Left renal cortex interstitium (tissue), 4 donors: ENCODE results near the gene SMG7. TPM values are rescaled to one million over a fixed set of nuclear protein-coding genes. Genes with fewer than 3 reads are reported as not detected.
"Not testable (repeated sequence)": the region's sequence is repeated elsewhere in the genome, so short reads cannot be mapped to it uniquely, and the experiment has no call there.

Experiments
- DNase-seq, 4 donors: peaks; one replicate each; pipeline ENCODE4 v3.0.0-alpha.2; 2013; ENCODE audit warnings: low read depth in 4 of 4, low spot score in 2 of 4, missing footprints in 1 of 4
- polyA plus RNA-seq, 4 donors: library from polyadenylated mRNA; unstranded; fragments of 120-200 nt; gene quantifications; one replicate each; pipeline ENCODE4 v1.2.1, GENCODE V29; 2013; ENCODE audit not compliant: insufficient read length in 4 of 4

SMG7 gene, protein sequence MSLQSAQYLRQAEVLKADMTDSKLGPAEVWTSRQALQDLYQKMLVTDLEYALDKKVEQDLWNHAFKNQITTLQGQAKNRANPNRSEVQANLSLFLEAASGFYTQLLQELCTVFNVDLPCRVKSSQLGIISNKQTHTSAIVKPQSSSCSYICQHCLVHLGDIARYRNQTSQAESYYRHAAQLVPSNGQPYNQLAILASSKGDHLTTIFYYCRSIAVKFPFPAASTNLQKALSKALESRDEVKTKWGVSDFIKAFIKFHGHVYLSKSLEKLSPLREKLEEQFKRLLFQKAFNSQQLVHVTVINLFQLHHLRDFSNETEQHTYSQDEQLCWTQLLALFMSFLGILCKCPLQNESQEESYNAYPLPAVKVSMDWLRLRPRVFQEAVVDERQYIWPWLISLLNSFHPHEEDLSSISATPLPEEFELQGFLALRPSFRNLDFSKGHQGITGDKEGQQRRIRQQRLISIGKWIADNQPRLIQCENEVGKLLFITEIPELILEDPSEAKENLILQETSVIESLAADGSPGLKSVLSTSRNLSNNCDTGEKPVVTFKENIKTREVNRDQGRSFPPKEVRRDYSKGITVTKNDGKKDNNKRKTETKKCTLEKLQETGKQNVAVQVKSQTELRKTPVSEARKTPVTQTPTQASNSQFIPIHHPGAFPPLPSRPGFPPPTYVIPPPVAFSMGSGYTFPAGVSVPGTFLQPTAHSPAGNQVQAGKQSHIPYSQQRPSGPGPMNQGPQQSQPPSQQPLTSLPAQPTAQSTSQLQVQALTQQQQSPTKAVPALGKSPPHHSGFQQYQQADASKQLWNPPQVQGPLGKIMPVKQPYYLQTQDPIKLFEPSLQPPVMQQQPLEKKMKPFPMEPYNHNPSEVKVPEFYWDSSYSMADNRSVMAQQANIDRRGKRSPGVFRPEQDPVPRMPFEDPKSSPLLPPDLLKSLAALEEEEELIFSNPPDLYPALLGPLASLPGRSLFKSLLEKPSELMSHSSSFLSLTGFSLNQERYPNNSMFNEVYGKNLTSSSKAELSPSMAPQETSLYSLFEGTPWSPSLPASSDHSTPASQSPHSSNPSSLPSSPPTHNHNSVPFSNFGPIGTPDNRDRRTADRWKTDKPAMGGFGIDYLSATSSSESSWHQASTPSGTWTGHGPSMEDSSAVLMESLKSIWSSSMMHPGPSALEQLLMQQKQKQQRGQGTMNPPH
- polyA plus RNA-seq: 10 to 100 TPM; 58.4 to 81.7 (median 71.4) TPM

- DNase-seq: peak; percentile 7 to 32 (median 17)
These were observed at the start of gene SMG7 for GRCh38 chr1:183472488-183473216. TSS of gene SMG7 (plus strand) at chr1:183472499. CDS start at chr1:183472621, 122 bp downstream.

GRCh38 chr1:183423541-183423940, 48.8 kb upstream of the SMG7 start:
- no peak for DNase-seq

- no peak for DNase-seq
These were observed 47.6 kb upstream of the SMG7 start for GRCh38 chr1:183424691-183425090.

DNA sequence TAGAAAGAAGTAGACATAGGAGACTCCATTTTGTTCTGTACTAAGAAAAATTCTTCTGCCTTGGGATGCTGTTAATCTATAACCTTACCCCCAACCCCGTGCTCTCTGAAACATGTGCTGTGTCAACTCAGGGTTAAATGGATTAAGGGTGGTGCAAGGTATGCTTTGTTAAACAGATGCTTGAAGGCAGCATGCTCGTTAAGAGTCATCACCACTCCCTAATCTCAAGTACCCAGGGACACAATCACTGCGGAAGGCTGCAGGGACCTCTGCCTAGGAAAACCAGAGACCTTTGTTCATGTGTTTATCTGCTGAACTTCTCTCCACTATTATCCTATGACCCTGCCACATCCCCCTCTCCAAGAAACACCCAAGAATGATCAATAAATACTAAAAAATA, 44.7 kb upstream of the SMG7 start:
- DNase-seq: not testable (repeated sequence)

DNA sequence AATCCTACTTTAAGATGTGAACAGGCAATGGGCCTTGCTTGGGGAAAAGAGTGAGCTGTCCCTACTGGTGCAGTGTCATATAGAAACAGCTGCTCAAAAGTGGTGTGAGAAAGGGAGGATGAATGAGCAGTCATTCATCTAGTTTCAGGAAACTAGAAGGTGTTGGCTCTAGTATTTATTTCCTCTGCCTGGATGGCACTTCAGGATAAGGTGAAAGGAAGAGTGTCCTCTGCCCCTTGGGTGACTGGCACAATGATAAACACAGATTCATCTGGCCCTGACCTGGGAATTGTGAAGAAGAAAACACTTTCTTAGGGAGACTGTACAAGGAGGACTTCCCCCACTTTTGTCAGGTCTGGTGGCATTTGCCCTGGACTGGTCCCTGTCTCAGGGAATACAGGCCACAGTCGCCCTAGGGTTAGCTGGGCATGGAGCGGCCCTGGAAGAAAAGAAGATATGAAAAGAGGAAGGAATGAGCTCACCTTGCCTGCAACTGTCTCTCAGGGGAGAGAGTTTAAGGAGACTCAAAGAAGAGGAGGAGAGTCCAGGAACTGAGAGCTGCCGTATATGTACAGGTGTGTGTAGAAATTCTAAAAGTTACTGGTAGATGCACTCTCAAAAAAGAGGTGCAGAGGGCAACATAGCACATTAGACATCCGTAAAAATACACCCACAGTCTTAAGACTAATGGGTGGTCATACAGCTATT, 40.3 kb upstream of the SMG7 start:
- DNase-seq: no peak

DNA sequence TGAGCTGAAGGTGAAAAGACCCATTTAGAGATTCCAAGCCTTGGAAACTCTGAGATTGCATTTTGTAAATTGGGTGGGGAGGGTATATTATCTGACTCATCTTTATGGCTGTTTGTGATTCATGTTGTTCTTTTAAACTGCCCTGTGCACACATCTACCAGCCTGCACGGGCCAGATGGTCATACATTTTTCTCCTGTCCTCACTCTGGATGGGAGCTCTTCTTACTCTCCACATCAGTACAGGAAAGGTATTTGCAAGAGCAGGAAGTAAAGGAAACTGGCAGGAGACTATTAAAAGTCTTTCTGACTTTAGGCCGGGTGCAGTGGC, 39.8 kb upstream of the SMG7 start:
- DNase-seq: no peak

- no peak for DNase-seq
These were observed 38.6 kb upstream of the SMG7 start for GRCh38 chr1:183433703-183434102.

DNA sequence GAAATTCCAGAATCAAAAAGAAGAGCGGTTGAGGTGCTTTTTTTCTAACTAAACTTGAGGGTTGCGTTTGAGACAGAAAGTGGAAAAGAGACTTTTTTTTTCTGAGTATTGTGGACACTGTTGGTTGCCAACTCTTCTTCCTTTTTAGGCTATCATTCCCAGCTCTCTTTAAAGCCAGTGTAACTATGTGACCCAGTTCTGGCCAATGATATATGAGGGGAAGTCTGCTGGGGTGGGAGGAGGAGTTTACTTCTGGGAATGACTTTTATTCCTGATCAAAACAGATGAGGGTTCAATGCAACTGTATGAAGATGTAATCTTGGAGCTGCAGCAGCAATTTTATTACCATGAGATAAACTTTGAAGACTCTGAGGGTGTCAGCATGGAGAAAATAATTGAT, 36.8 kb upstream of the SMG7 start:
- DNase-seq: no peak

GRCh38 chr1:183438060-183438459, 34.2 kb upstream of the SMG7 start:
- DNase-seq: no peak

DNA sequence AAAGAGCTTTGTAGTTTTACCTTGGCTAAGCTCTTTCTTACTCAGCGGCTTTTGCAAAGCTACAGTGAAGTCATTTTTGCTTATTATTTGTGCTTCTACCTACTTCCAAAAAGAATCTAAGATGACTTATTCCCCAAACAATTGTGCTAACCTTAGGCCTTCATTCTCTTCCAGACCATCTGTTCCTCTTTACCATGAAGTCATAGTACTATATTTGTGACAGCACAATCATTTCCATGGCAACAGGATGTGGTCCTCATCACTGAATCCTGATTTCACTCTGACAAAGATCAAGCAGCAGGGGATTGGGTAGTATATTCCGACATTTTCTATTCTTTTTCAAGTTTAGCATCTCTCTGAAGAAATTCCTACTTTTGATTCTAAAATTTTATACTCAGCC, 29.3 kb upstream of the SMG7 start:
- DNase-seq: no peak

GRCh38 chr1:183443466-183443865, 28.8 kb upstream of the SMG7 start:
- DNase-seq: no peak

- DNase-seq: no peak
These were observed 28.1 kb upstream of the SMG7 start for GRCh38 chr1:183444243-183444642.

GRCh38 chr1:183449223-183449770, 23.0 kb upstream of the SMG7 start:
- DNase-seq: no peak

GRCh38 chr1:183450093-183450492, 22.2 kb upstream of the SMG7 start:
- no peak for DNase-seq

DNA sequence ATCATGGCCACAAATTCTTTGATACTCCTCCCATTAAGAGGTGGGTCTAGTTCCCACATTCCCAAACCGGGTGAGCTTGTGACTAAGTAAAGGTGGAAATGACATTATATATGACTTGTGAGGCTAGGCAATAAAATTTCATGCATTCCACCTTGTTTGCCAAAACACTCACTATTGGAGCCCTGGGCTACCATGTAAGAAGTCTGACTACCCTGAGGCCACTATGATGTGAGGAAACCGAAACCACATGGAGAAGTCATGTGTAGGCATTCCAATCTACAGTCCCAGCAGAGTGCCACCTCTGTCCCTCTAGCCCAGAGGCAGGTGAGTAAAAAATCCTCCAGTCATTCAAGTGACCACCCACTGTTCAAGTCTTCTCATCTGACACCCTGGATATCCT, 17.9 kb upstream of the SMG7 start:
- DNase-seq: no peak

DNA sequence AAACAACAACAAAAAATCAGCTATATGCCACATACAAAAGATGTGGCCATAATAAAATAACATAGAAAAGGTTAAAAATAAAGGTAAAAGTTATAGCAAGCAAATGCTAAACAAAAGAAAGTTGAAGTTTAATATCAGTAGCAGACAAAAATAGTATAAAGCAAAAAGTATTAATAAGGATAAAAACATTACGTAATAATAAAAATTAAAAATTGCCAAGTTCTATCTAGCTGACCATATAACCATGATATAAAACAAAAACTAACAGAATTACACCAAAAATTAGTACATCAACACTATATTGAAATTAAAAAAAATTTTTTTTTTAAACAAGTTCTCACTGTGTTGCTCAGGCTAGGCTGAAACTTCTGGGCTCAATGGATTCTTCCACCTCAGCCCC, 15.5 kb upstream of the SMG7 start:
- DNase-seq: no peak

DNA sequence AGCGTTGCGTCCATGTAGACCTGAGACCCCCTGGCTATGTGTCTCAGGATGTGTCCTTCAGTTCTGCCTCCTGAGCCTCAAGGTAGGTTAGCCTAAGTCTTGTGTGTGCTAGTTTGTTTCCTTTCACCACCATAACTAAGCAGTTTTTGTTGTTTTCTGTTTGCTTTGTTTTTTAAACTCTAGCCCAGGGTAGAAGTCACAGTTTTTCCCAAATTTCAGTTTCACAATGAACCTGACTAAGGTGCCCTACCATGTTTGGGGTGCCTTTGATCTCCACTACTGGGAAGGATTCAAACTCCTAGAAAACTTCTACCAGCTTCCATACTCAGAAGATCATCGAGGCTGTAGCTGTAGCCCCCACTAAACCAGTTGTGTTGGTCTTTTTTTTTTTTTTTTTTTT, 14.8 kb upstream of the SMG7 start:
- DNase-seq: no peak

- DNase-seq: no peak
These were observed 11.7 kb upstream of the SMG7 start for GRCh38 chr1:183460596-183460995.

GRCh38 chr1:183461350-183461749, 10.9 kb upstream of the SMG7 start:
- no peak for DNase-seq

- DNase-seq: no peak
These were observed 8.7 kb upstream of the SMG7 start for GRCh38 chr1:183463566-183463965.
